Endothelial cell of umbilical vein (primary cell): ENCODE results near the gene MYMX.

Experiments
- CTCF ChIP-seq, 2 donors: IDR thresholded peaks; 1 replicate in 1 of 2; 2 replicates in 1 of 2; pipeline ENCODE4 v1.5.1; 2011; ENCODE audit warnings: low read length in 2 of 2, mild to moderate bottlenecking in 2 of 2, moderate library complexity in 2 of 2, control low read depth in 1 of 2, inconsistent platforms in 1 of 2, low read depth in 1 of 2; ENCODE audit not compliant: insufficient read depth in 1 of 2; ENCODE audit errors: extremely low read depth in 1 of 2
- EZH2 ChIP-seq: IDR thresholded peaks from 2 replicates; pipeline ENCODE4 v1.6.1; 2012; ENCODE audit warnings: borderline replicate concordance, low read depth, mild to moderate bottlenecking, moderate library complexity, low read length, inconsistent platforms; ENCODE audit not compliant: severe bottlenecking
- JUN ChIP-seq: IDR thresholded peaks from 2 replicates; pipeline ENCODE4 v1.6.1; 2011; ENCODE audit warnings: borderline replicate concordance, low read depth; ENCODE audit not compliant: insufficient read length, insufficient read depth
- MYC ChIP-seq: IDR thresholded peaks from one replicate; pipeline ENCODE4 v1.6.1; 2011; ENCODE audit warnings: mild to moderate bottlenecking, low read depth, low read length
- POLR2A ChIP-seq: IDR thresholded peaks from 2 replicates; pipeline ENCODE4 v1.6.1; 2012; ENCODE audit warnings: low read depth, mild to moderate bottlenecking, control low read depth, low read length

GRCh38 chr6:44266347-44266746, 49.6 kb downstream of the MYMX start:
- no peak for TF ChIP-seq EZH2
- no peak for TF ChIP-seq CTCF (IDR thresholded peaks at IDR 0.05; ENCODE audit: extremely low read depth in 1 of 2, insufficient read depth in 1 of 2, low read depth in 1 of 2, low read length in 2 of 2)
- no peak for TF ChIP-seq MYC
- TF ChIP-seq JUN, result no peak
- TF ChIP-seq POLR2A, result no peak
